GM19240 (cell line): ENCODE data around the gene FGL2.
"Not testable (repeated sequence)": the region's sequence is repeated elsewhere in the genome, so short reads cannot be mapped to it uniquely, and the experiment has no call there.

ENCODE experiments used
- DNase-seq: peaks from one replicate; pipeline ENCODE4 v3.0.0; 2011; ENCODE audit warnings: low spot score; ENCODE audit not compliant: insufficient read length

FGL2 gene

DNA sequence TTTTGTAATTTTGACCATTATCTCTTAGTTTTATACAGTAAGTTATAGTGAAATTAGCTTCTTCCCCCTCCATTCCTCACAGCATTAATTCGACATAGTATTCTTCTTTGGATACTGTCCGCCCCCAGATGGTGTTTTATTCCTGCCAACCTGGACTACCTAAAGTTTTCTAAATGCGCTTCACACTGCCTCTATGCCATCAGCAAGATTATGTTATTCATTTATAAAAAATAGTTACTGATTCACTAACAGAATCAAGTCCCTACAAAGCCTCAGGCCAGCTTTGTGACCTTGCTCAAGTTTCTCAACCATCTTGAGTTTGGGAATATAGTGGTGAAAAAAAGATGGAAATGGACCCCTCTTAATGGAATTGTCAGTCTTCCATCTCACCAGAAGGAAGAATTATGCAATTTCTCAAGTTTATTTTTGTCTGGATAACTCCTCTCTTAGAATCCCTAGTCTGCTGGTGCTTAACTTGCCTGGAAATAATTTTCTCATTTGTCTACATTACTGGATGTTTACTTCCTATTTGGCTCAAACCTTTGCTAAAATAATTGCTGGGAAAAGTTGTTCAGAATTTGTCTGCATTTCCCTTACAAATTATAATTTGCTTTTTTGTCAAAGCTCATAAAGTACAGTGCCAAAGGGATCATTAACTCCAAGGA, 16.7 kb upstream of the FGL2 start:
- no peak for DNase-seq

DNA sequence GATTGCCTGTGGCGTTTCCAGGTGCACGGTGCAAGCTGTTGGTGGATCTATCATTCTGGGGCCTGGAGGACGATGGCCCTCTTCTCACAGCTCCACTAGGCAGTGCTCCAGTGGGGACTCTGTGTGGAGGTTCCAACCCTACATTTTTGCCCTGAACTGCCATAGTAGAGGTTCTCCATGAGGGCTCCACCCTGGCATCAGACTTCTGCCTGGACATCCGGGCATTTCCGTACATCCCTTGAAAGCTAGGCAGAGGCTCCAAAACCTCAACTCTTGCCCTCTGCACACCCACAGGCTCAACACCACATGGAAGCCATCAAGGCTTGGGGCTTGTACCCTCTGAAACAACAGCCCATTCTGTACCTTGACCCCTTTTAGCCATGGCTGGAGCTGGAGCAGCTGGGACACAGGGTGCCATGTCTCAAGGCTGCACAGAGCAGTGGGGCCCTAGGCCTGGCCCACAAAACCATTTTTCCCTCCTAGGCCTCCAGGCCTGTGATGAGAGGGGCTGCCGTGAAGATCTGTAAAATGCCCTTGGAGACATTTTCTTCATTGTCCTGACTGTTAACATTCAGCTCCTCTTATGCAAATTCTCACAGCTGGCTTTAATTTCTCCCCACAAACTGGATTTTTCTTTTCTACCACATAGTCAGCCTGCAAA, 10.0 kb upstream of the FGL2 start:
- no peak for DNase-seq

DNA sequence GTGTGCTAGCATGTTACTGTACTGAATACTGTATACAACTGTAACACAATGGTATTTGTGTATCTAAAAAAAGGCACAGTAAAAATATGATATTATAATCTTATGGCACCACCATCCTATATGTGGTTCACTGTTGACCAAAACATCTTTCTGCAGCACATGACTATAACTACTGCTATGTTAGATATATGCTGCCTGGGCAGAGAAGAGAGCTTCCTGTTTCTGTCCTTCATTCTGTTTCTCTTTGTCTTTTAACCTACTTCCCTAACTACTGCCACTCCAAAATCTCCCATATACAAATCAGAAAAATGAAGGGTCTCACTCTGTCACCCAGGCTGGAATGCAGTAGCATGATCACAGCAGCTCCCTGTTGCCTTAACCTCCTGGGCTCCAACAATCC, 8.8 kb upstream of the FGL2 start:
- no peak for DNase-seq

GRCh38 chr7:77205706-77206105, 6.1 kb upstream of the FGL2 start:
- no peak for DNase-seq

GRCh38 chr7:77202481-77202976, 2.9 kb upstream of the FGL2 start:
- peak; percentile 50 for DNase-seq

- no peak for DNase-seq
These were observed 923 bp upstream of the FGL2 start for GRCh38 chr7:77200542-77200941.

DNA sequence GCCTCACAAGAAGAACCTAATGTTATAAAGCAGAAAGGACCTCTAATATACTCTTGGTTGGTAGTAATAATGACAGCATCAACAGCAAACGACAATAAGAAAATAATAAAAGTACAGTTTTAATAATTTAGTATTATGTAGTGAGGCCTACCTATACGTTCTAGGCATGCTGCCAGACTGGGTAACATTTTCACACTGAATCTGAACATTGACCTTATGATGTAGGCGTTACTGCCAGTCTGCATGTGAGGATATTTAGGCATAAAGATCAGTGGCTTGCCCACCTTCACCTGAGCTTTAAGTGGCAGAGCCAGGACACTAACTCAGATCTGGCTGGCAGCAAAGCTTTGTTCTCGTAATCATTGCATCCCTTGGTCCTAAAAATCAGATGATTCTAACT, 2.5 kb downstream of the FGL2 start:
- DNase-seq: no peak

DNA sequence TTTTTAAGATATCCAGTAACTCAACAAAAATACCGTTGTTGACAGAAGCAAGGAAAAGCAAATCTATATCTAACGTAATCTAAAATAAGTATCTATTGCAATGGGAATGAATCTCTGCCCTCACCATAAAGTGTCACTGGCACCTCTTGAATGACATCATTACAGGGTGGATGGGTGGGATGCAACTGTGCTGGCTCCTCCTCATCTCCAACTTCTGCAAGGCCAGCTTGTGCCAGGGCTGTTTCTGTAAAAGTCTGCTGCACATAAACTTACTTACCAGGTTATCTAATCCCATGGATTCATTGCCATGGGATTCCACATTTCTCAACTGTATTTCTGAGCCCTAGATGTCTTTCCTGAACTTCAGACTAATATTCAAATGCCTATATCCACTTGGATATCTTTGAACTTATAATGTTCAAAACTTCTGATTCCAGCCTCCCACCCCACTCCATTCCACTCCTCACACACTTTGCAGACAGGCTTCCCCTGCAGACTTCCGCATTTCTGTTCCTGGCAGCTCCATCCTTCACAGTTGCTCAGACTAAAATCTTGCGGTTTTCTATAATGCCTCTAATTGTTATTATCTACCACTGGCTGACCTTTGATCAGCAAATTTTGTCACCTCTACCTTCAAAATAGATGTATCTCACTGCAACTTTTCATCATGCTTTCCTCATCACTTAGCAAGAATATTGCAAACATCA, 10.7 kb downstream of the FGL2 start:
- no peak for DNase-seq

- DNase-seq: no peak
These were observed 13.8 kb downstream of the FGL2 start for GRCh38 chr7:77185866-77186265.

DNA sequence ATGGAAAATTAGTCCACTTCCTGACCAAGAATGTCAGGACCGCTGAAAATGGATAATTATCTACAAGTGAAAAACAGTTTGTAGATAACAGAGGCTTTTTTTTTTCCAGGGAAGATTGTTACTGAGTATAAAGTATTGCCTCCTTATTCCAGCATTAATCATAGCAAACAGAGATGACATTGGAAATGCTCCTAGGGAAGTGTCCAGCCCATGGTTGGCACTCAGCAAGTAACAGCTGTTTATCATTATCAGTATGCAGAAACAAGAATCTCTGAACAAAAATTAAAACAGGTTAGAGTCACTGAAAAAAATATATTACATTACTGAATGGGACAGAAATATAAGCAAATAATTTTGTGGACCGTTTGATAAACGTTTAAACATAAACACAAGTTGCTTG, 14.6 kb downstream of the FGL2 start:
- no peak for DNase-seq

- DNase-seq: no peak
These were observed 15.2 kb downstream of the FGL2 start for GRCh38 chr7:77184463-77184862.

DNA sequence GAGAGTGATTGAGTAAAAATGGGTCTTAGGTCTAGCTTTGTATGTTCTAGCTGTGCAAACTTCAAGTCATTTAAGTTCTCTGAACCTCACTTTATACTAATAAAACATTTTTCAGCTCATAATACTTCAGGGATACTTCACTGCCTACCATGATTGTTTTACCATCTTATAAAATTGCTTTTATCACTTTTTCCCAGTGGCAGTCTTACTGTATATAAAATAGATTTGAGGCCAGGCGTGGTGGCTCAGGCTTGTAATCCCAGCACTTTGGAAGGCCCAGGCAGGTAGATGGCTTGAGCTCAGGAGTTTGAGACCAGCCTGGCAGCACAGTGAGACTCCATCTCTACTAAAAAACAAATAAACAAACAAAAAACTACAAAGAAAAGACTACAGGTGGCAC, 17.4 kb downstream of the FGL2 start:
- DNase-seq: no peak

GRCh38 chr7:77181734-77182133, 17.9 kb downstream of the FGL2 start:
- no peak for DNase-seq

DNA sequence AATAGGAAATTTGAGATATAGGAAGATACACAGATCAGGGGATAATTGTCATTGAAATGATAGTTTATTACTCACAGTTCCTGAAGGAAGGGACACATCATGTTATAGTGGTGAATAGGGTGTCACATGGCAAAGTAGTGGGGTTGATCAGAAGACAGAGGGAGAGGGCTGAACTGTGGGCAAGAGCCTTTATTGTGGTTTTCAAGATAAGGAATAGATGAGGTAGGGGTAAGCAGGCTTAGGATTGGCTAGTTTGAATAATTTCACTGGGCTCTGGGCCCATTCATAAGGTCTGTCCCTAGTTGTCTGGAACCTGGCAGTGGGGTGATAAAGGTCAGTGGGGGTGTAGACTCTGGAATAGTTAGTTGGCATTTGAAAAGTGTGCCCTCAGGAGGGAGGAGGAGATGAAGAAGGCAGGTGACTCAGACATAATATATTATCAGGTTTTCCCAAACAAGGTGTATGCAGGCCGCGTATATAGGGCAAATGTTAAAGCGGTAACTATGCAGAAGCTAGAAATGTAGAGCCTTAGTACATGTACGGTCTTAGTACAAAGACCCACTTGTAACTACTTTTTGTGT, 18.5 kb downstream of the FGL2 start:
- no peak for DNase-seq

DNA sequence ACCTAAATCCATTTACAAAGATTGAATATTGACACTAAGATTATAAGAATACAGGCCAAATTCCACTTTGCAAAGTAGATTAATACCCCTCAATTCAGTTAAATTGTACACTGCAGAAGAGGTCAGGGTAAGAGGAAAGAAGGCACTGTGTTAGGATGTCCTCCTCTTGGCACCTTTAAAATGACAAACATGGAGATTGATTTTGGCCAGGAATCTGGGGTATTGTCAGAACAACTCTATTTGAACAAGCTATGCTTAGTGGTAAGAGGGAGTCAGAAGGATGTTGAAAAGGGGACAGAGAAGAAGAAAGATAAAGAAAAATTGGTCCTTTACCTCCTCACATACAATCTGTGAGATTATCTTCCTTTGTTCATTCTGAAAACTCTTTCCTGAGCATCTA, 21.6 kb downstream of the FGL2 start:
- not testable (repeated sequence) for DNase-seq

DNA sequence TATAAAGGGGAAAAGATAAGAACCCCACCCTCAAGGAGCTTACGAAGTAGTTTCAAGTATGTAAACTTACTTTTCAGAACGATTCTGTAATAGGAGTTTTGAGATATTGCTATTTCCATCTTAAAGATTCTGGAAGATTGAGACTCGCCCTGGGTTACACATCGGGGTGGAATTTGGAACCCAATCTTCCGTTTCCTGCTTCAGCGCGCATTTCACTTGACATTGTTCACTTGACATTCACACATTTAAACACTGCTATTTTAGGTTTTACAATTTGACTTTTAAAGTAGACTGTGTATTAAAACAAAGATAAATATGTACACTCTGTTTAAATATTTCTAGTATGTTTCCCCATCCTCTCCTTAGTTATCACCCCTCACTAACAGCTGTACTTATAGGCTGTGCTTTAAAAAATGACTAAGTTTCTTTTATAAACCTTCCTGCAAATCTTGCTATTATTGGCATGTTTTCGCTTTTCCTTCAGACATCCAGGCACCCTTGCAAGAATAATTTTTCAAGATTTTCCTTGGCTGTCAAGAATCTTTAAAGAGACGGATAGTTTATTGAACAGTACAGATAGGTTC, 22.2 kb downstream of the FGL2 start:
- DNase-seq: not testable (repeated sequence)

DNA sequence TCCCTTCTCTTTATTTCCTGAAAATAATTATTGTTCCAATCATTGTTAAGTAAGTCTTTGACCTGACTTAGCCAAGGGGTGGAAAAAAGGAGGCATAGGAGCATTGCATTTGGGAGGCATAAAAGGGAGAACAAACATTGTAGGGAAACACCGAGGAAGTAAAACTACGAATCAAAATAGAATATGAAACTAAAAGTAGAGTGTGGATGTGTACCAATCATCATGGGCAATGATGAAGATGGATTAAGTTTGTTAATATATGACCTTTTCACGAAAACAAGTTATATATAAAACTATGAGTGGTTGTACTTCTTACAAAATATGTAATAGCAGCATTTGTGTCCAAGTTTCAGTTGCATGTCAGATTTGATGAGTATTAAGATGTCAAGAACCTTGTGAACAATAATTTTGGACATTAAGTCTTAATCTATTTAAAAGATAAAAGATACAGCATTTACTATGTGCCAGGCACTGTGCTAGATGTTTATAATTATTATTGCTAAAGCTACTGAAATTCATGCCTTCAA, 24.3 kb downstream of the FGL2 start:
- DNase-seq: not testable (repeated sequence)

GRCh38 chr7:77174418-77174817, 25.2 kb downstream of the FGL2 start:
- not testable (repeated sequence) for DNase-seq

DNA sequence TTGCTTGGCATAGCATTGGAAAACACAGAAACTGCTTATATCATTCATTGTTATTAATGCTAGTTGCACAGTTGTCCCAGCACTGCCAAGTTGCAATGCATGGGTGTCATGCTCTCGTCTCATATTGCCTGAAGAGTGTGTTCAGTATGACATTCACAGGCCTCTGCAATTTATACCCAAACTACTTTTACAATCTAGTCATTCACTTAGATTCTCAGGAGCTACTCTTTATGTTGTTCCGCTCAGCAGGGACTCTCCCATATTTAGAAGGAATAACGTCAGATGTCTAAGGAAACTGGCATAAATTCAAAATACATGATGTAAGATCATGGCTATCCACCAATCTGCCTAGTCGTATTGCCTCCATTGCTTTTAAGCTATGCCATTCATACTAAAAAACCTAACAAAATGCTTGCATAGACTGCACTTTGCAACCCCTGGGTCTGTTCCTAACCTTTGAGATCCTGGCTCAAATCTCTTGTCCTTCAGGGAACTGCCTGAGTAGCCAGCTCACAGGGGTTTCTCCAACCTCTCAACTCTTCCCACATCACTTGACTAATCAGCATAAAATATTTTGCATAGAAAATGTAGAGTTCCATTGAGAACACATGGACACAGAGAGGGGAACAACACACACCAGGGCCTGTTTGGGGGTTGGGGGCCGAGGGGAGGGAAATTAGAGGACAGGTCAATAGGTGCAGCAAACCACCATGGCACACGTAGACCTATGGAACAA, 27.0 kb downstream of the FGL2 start:
- not testable (repeated sequence) for DNase-seq

DNA sequence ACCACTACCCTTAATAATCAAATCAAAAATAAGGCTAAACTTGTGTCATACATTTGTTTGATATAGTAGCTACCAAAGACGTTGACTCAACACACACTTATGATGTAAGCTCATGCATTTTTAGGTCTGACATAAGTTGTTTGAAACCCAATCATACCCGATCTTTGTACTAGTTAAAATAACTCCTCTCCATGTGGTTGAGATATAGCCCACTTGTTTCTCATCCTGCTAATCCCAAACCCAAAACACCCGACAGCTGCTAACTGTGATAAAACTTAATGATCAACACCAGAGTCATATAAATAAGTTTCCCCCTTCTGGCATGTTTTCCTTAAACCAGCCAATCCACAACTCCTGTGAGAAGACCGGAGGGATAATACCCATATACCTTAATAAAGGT, 28.5 kb downstream of the FGL2 start:
- DNase-seq: not testable (repeated sequence)

DNA sequence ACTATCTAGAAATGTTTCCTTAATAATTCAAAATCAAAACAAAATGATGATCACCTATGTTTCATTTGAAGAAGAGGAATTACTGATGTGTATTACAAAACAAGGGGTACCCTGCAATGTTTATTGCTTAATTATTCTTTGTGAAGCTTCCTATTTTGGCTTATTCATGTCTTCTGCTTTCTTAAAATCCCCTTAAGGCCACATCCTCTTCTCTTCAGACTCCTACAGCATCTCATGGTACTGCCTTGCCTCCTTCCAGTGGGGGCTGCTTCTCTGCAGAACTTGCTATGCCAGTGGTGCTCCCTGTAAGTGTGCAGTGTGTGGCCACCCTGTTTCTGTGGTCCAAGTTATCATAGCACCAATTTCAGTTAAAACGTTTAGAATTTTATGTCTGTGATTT, 42.2 kb downstream of the FGL2 start:
- no peak for DNase-seq
